Upper lobe of left lung (tissue), 6 donors: Measurements from ENCODE around the gene AAK1. TPM values are rescaled to one million over a fixed set of nuclear protein-coding genes. Genes with fewer than 3 reads are reported as not detected.
"Not testable (repeated sequence)": the region's sequence is repeated elsewhere in the genome, so short reads cannot be mapped to it uniquely, and the experiment has no call there.

Experiments
- ATAC-seq, 2 donors: fragments of 200-7000 bp; cut with Tn5 transposase; one replicate each; pipeline ENCODE4 v1.9.1; 2022; ENCODE audit warnings: mild to moderate bottlenecking in 2 of 2, moderate library complexity in 2 of 2; ENCODE audit not compliant: low FRiP score in 2 of 2
- DNase-seq, 2 donors: peaks; one replicate each; pipeline ENCODE4 v3.0.0-alpha.2; 2019 to 2020
- H3K27ac ChIP-seq, 4 donors: fragments of 200-600 bp; sonication (generic); one replicate each; pipeline ENCODE4 v1.5.1; 2016 to 2019
- H3K27me3 ChIP-seq, 4 donors: fragments of 200-600 bp; sonication (generic); one replicate each; pipeline ENCODE4 v1.5.1; 2017 to 2019
- H3K36me3 ChIP-seq, 4 donors: fragments of 200-600 bp; sonication (generic); one replicate each; pipeline ENCODE4 v1.5.1; 2016 to 2019
- H3K4me1 ChIP-seq, 4 donors: fragments of 200-600 bp; sonication (generic); one replicate each; pipeline ENCODE4 v1.5.1; 2018 to 2019
- H3K4me3 ChIP-seq, 4 donors: fragments of 200-600 bp; sonication (generic); one replicate each; pipeline ENCODE4 v1.5.1; 2017 to 2019; ENCODE audit warnings: mild to moderate bottlenecking in 2 of 4, moderate library complexity in 1 of 4
- H3K9me3 ChIP-seq, 4 donors: fragments of 200-600 bp; sonication (generic); one replicate each; pipeline ENCODE4 v1.5.1; 2018 to 2019
- CTCF ChIP-seq, 6 experiments: fragments of 450-650 bp in 4 of 6; fragments of 200-600 bp in 2 of 6; sonication (generic) in 2 of 6; IDR thresholded peaks; one replicate each; pipeline ENCODE4 v1.5.1; 2016 to 2019; ENCODE audit warnings: antibody characterized with exemption in 6 of 6
- EP300 ChIP-seq, 4 donors: sonication (generic); formaldehyde crosslinking; IDR thresholded peaks; one replicate each; pipeline ENCODE4 v1.5.1; 2017; ENCODE audit warnings: antibody characterized with exemption in 4 of 4, control low read depth in 2 of 4
- POLR2A ChIP-seq, 4 donors: fragments of 450-650 bp; IDR thresholded peaks; one replicate each; pipeline ENCODE4 v1.5.1; 2016 to 2017; ENCODE audit warnings: antibody characterized with exemption in 4 of 4, mild to moderate bottlenecking in 2 of 4
- POLR2AphosphoS5 ChIP-seq, 2 donors: sonication (generic); formaldehyde crosslinking; IDR thresholded peaks; one replicate each; pipeline ENCODE4 v1.5.1; 2017; ENCODE audit warnings: antibody characterized with exemption in 2 of 2
- WGBS, 2 donors: methylation state at CpG; one replicate each; pipeline ENCODE4 v1.1.5; 2017 to 2018; 5-methylcytosine and 5-hydroxymethylcytosine counted together
- total RNA-seq, 6 donors: library from RNA; depleted of rRNA in 4 of 6; stranded (reverse); fragments of >200 nt in 4 of 6; gene quantifications; one replicate each; pipeline versions ENCODE4 v1.1.0 to v1.2.1, GENCODE V29; 2016 to 2021
- donor health status: DM: no; HTN: no; CAD: no; lungs with moderate emphysema.
- donor health status: DM: no; HTN: yes; CAD: no; lungs with severe emphysema.

The AAK1 gene
- total RNA-seq, 6 donors from 2014 or later, result 45.1 to 105 (median 58.8) TPM

- ATAC-seq (no peak), DNase-seq (no peak)
- no peaks in the 10 kb centered on the region for H3K36me3 ChIP-seq
- H3K27me3 ChIP-seq, result no peaks in the 10 kb centered on the region
- no peaks in the 10 kb centered on the region for H3K9me3 ChIP-seq
- peaks cover 0 to 5% (median 0%) of the 10 kb centered on the region in 4 donors for H3K4me1 ChIP-seq
- 92% methylated on average over 7 of the region's 7 CpGs for WGBS, 2 donors
- H3K27ac ChIP-seq, result no peak overlapping the region
- TF ChIP-seq POLR2AphosphoS5 (IDR thresholded peaks at IDR 0.05) (no peak), POLR2A (IDR thresholded peaks at IDR 0.05) (no peak), EP300 (IDR thresholded peaks at IDR 0.05) (no peak), CTCF (IDR thresholded peaks at IDR 0.05) (no peak)
- no peak overlapping the region for H3K4me3 ChIP-seq
Measured at GRCh38 chr2:69652206-69652605, 8.7 kb upstream of the AAK1 start.

- H3K36me3 ChIP-seq, DNase-seq, H3K27me3 ChIP-seq, H3K4me3 ChIP-seq, H3K9me3 ChIP-seq, ATAC-seq, H3K27ac ChIP-seq: not testable (repeated sequence)
- WGBS, 2 donors, result 94 to 97% methylated on average over 5 of the region's 5 CpGs
- peaks cover 6 to 31% (median 12%) of the 10 kb centered on the region in 4 donors for H3K4me1 ChIP-seq
Measured at GRCh38 chr2:69647196-69647595, 3.7 kb upstream of the AAK1 start.

GRCh38 chr2:69646714-69647113 lies 3.2 kb upstream of the AAK1 start:
- TF ChIP-seq POLR2AphosphoS5 (IDR thresholded peaks at IDR 0.05) (no peak), CTCF (IDR thresholded peaks at IDR 0.05) (no peak), POLR2A (IDR thresholded peaks at IDR 0.05) (no peak), EP300 (IDR thresholded peaks at IDR 0.05) (no peak)
- H3K36me3 ChIP-seq, result no peaks in the 10 kb centered on the region
- H3K4me1 ChIP-seq, result peaks cover 7 to 36% (median 16%) of the 10 kb centered on the region in 4 donors
- H3K27me3 ChIP-seq, result no peaks in the 10 kb centered on the region
- no peak for ATAC-seq
- DNase-seq, result no peak
- H3K4me3 ChIP-seq, result no peak overlapping the region
- no peaks in the 10 kb centered on the region for H3K9me3 ChIP-seq
- 42 to 48% methylated on average over 1 of the region's 1 CpG for WGBS, 2 donors
- no peak overlapping the region for H3K27ac ChIP-seq

- DNase-seq (no peak), ATAC-seq (no peak)
- Histone ChIP-seq H3K27ac (no peak overlapping the region), H3K4me1 (peaks cover 15 to 44% (median 24%) of the 10 kb centered on the region in 4 donors), H3K36me3 (no peaks in the 10 kb centered on the region), H3K9me3 (no peaks in the 10 kb centered on the region), H3K4me3 (no peak overlapping the region), H3K27me3 (no peaks in the 10 kb centered on the region)
- WGBS, 2 donors, result 44 to 54% methylated on average over 2 of the region's 2 CpGs
- TF ChIP-seq POLR2A (IDR thresholded peaks at IDR 0.05) (no peak), POLR2AphosphoS5 (IDR thresholded peaks at IDR 0.05) (no peak), EP300 (IDR thresholded peaks at IDR 0.05) (no peak), CTCF (IDR thresholded peaks at IDR 0.05) (no peak)
Measured at GRCh38 chr2:69645921-69646320, 2.4 kb upstream of the AAK1 start.

- Histone ChIP-seq H3K27me3 (no peaks in the 10 kb centered on the region), H3K4me3 (peak overlapping the region in 3 of 4 donors; percentile 89 to 96 (median 90)), H3K9me3 (no peaks in the 10 kb centered on the region), H3K27ac (peak overlapping the region; percentile 96 to 97 (median 96)), H3K36me3 (no peaks in the 10 kb centered on the region), H3K4me1 (peaks cover 23 to 48% (median 33%) of the 10 kb centered on the region in 4 donors)
- DNase-seq (no peak), ATAC-seq (no peak)
- TF ChIP-seq POLR2A (IDR thresholded peaks at IDR 0.05) (no peak), POLR2AphosphoS5 (IDR thresholded peaks at IDR 0.05) (no peak), CTCF (IDR thresholded peaks at IDR 0.05) (no peak), EP300 (IDR thresholded peaks at IDR 0.05) (no peak)
- WGBS, 2 donors, result 10 to 17% methylated on average over 7 of the region's 7 CpGs
Measured at GRCh38 chr2:69645031-69645431, 1.5 kb upstream of the AAK1 start.
